Measurements from ENCODE around the gene SPECC1L.

GRCh38 chr22:24416095-24416494, 145.5 kb downstream of the SPECC1L start:
- no peak for TF ChIP-seq CTCF (conservative IDR thresholded peaks at IDR 0.05; ENCODE audit: low read depth, low read length)
- TF ChIP-seq EZH2phosphoT487 (IDR thresholded peaks at IDR 0.05; ENCODE audit: borderline replicate concordance, low read length), result no peak
- TF ChIP-seq EZH2 (IDR thresholded peaks at IDR 0.05; ENCODE audit: low read length, unreplicated experiment), result no peak

Measured in PC-3 (cell line).